ENCODE measurements around the gene TSPAN10.
"Not testable (repeated sequence)": the region's sequence is repeated elsewhere in the genome, so short reads cannot be mapped to it uniquely, and the experiment has no call there.

Gene TSPAN10

GRCh38 chr17:81636505-81637288 is at the start of gene TSPAN10, which contains the start of gene NPLOC4:
Gene TSPAN10, plus strand, starts transcription at chr17:81637196. Its CDS starts 5,217 bp downstream, at chr17:81642413.
Gene NPLOC4, minus strand, starts transcription at chr17:81637112. Its CDS starts 182 bp downstream, at chr17:81636930.
- peak; percentile 66 to 78 for DNase-seq (ENCODE audit: low read depth in 1 of 2, low spot score in 1 of 2)

- DNase-seq (ENCODE audit: low read depth in 1 of 2, low spot score in 1 of 2), result no peak
These were observed 47.4 kb upstream of the TSPAN10 start for GRCh38 chr17:81589612-81590011.

GRCh38 chr17:81590121-81590520 is 46.9 kb upstream of the TSPAN10 start:
- no peak for DNase-seq (ENCODE audit: low read depth in 1 of 2, low spot score in 1 of 2)

GRCh38 chr17:81591971-81592370 is 45.0 kb upstream of the TSPAN10 start:
- no peak for DNase-seq (ENCODE audit: low read depth in 1 of 2, low spot score in 1 of 2)

- no peak for DNase-seq (ENCODE audit: low read depth in 1 of 2, low spot score in 1 of 2)
These were observed 43.7 kb upstream of the TSPAN10 start for GRCh38 chr17:81593105-81593871.

GRCh38 chr17:81599719-81600486 is 37.1 kb upstream of the TSPAN10 start:
- DNase-seq (ENCODE audit: low read depth in 1 of 2, low spot score in 1 of 2), result no peak

GRCh38 chr17:81601525-81602120 is 35.4 kb upstream of the TSPAN10 start:
- DNase-seq (ENCODE audit: low read depth in 1 of 2, low spot score in 1 of 2), result no peak

- no peak for DNase-seq (ENCODE audit: low read depth in 1 of 2, low spot score in 1 of 2)
These were observed 33.0 kb upstream of the TSPAN10 start for GRCh38 chr17:81603846-81604610.

- DNase-seq (ENCODE audit: low read depth in 1 of 2, low spot score in 1 of 2), result no peak
These were observed 29.6 kb upstream of the TSPAN10 start for GRCh38 chr17:81607431-81607830.

- DNase-seq (ENCODE audit: low read depth in 1 of 2, low spot score in 1 of 2), result no peak
These were observed 28.9 kb upstream of the TSPAN10 start for GRCh38 chr17:81608082-81608481.

GRCh38 chr17:81608605-81609004 is 28.4 kb upstream of the TSPAN10 start:
- DNase-seq (ENCODE audit: low read depth in 1 of 2, low spot score in 1 of 2), result no peak

GRCh38 chr17:81609541-81610311 is 27.3 kb upstream of the TSPAN10 start:
- DNase-seq (ENCODE audit: low read depth in 1 of 2, low spot score in 1 of 2), result no peak

GRCh38 chr17:81612172-81612970 is 24.6 kb upstream of the TSPAN10 start:
- no peak for DNase-seq (ENCODE audit: low read depth in 1 of 2, low spot score in 1 of 2)

- DNase-seq (ENCODE audit: low read depth in 1 of 2, low spot score in 1 of 2), result no peak
These were observed 21.5 kb upstream of the TSPAN10 start for GRCh38 chr17:81615401-81615930.

- no peak for DNase-seq (ENCODE audit: low read depth in 1 of 2, low spot score in 1 of 2)
These were observed 20.1 kb upstream of the TSPAN10 start for GRCh38 chr17:81616877-81617276.

GRCh38 chr17:81618307-81618706 is 18.7 kb upstream of the TSPAN10 start:
- DNase-seq (ENCODE audit: low read depth in 1 of 2, low spot score in 1 of 2), result not testable (repeated sequence)

- no peak for DNase-seq (ENCODE audit: low read depth in 1 of 2, low spot score in 1 of 2)
These were observed 15.4 kb upstream of the TSPAN10 start for GRCh38 chr17:81621494-81622130.

GRCh38 chr17:81630274-81630673 is 6.7 kb upstream of the TSPAN10 start:
- DNase-seq (ENCODE audit: low read depth in 1 of 2, low spot score in 1 of 2), result no peak
